CD4-positive, alpha-beta T cell treated with Interleukin-4 for 4 hours (primary cell): Measurements from ENCODE around the gene SMURF1.

ENCODE experiments used
- DNase-seq: peaks from one replicate; pipeline ENCODE4 v3.0.0-alpha.2; 2020

The SMURF1 gene

DNA sequence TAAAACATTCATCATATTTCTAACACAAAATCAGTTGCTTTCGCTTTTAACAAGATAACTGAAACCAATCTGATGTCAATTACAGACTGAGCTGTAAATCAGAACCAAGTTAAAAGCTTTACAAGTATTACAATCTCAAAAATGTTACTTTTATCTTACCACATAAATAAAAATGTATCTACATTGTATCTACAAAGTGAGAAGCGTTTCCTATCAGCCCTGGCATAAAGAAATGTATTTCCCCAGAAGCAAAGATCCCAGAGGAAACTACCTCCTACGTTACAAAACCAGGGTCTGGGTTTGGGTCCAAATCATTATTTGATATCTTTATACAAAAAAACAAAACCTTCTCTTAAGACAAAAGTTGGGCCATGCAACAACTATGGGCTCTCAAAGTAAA, 2.6 kb downstream of the SMURF1 start:
- DNase-seq = no peak

- DNase-seq = no peak
Observed at GRCh38 chr7:99140813-99141212, 3.1 kb downstream of the SMURF1 start.

- no peak for DNase-seq
Observed at GRCh38 chr7:99139036-99139435, 4.9 kb downstream of the SMURF1 start.

- DNase-seq = no peak
Observed at GRCh38 chr7:99137411-99138180, 6.3 kb downstream of the SMURF1 start.

DNA sequence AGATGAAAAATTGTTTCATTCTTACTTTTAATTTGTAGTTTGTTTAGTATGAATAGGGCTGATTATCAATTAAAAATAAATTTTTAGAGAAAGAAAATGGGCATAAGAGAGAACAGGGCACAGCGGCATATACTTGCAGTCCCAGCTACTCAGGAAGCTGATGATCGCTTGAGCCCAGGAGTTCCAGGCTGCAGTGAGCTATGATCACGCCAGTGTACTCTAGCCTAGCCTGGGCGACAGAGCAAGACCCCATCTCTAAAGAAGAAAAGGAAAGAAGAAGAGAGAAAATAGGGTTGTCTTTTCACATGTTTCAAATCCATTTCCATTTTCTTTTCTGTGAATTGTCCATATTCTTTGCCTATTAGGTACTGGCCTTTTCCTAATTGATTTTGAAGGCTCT, 8.0 kb downstream of the SMURF1 start:
- no peak for DNase-seq

- DNase-seq = no peak
Observed at GRCh38 chr7:99133766-99134564, 9.9 kb downstream of the SMURF1 start.

GRCh38 chr7:99132595-99133321, 11.2 kb downstream of the SMURF1 start:
- no peak for DNase-seq

- DNase-seq = no peak
Observed at GRCh38 chr7:99131290-99131689, 12.6 kb downstream of the SMURF1 start.

GRCh38 chr7:99129536-99129935, 14.4 kb downstream of the SMURF1 start:
- DNase-seq = no peak

GRCh38 chr7:99129001-99129400, 14.9 kb downstream of the SMURF1 start:
- DNase-seq = no peak

DNA sequence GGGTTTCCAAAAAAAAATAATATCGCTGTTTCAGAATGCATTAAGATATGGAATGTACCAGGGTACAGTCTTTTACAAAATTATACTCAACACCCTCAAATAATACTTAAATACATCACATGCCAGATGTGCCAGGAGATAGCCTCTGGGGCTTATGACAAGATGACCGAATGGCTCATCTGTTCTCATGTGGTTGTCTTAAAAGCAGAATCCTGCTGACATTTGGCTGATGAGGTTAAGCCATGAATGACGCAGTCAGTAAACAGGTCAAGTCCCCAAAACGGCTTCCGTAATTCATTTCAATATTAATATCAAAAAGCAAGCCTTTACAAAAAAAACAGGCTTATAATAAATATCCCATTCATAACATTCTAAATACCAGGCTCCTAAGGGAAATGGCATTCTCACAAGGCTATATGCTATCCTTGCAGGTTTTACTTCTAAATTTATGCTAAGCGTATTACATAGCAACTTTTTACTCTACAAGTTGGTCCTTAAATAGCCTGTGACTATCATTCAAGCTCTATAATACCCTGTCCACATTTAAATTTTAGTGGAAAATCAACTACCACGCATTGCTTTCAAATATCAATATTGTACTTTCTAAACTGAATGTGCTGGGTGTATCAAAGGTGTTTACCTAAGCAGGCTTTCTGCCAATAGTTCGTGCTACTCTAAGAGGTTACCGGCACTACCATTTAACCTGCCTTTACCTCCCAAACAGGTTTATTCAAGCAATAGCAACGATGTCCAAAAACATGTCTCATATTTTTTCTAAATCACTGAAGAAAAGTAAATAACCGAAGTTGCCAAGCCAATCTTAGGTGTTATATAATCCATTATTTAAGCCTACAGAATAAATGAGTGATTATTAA, 15.6 kb downstream of the SMURF1 start:
- DNase-seq = no peak

- no peak for DNase-seq
Observed at GRCh38 chr7:99127636-99128035, 16.3 kb downstream of the SMURF1 start.

- no peak for DNase-seq
Observed at GRCh38 chr7:99126921-99127553, 16.9 kb downstream of the SMURF1 start.

- DNase-seq = no peak
Observed at GRCh38 chr7:99125505-99125865, 18.4 kb downstream of the SMURF1 start.

GRCh38 chr7:99124751-99125504, 19.0 kb downstream of the SMURF1 start:
- no peak for DNase-seq

- no peak for DNase-seq
Observed at GRCh38 chr7:99124236-99124635, 19.7 kb downstream of the SMURF1 start.

DNA sequence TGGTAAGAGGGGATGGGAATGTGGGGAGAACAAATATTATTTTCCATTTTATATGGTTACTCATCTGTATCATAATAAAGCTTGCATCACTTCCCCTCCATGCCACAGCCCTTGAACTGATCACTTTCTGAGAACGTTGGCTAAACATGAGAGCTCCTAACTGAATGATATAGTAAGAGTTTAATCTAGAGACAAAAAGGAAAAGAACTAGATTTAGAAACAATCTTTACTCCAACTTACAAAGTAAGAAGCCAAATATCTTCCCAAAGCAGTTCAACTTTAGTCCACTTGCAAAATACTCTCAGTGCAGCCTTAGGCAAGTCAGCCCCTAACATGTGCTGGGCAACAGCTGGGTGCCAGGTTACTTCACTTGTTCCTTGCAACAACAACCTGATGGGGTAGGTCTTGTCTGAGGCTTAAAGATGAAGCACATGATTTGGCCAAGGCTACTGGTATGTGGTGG, 20.3 kb downstream of the SMURF1 start:
- DNase-seq = no peak

- no peak for DNase-seq
Observed at GRCh38 chr7:99122762-99123161, 21.1 kb downstream of the SMURF1 start.

DNA sequence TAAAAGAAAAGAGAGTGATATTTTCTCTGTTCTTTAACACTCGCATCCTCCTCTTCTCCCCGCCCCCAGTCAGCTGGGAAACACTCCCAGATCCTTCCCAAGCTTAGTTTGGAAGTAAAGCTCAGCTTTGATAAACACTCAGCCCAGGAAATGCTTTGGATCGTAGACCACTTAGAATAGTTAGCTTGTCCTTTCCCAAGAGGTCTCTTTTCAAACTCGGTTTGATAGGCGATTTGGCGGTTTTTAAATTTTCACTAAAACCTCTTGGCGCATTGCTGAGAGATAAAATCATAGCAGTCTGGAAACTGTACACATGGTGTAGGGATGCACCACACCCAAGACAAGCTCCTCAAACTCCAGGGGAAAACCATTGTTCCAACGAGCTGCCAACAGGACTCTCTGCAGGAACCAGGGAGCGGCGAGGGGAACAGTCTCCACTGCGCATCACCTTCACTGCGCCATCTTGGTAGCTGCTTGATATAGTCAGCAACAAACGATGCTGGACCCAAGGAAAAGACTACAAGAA, 22.3 kb downstream of the SMURF1 start:
- DNase-seq = no peak

GRCh38 chr7:99120916-99121315, 23.0 kb downstream of the SMURF1 start:
- no peak for DNase-seq

DNA sequence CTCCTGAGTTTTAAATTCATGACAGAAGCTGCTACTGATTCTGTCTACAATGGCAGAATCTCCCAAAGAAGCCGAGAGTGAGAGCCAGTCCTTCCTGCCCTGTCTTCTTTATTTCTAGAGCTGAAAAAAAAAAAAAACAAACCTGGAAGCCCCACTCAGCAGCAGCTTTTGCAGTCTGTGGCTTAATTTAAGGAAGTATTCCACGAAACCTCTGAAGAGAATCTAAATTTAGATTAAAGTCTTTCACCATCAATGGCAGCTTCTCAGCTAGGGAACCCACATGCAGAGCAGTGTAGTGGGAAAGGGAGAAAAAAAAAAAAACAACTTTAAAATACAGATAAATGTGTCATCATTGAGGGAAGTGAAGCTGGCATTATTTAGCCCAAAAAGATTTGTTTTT, 23.4 kb downstream of the SMURF1 start:
- no peak for DNase-seq
